LNCAP (cell line): ENCODE measurements around the gene EEPD1.

Experiments
- TF ChIP-seq, protein P1 (sequence below): fragments of 450-650 bp; IDR thresholded peaks from 2 replicates; pipeline ENCODE4 v1.5.1; 2017; ENCODE audit warnings: mild to moderate bottlenecking

The EEPD1 gene

GRCh38 chr7:36299823-36300341, 146.8 kb downstream of the EEPD1 start:
- TF ChIP-seq, protein P1, sequence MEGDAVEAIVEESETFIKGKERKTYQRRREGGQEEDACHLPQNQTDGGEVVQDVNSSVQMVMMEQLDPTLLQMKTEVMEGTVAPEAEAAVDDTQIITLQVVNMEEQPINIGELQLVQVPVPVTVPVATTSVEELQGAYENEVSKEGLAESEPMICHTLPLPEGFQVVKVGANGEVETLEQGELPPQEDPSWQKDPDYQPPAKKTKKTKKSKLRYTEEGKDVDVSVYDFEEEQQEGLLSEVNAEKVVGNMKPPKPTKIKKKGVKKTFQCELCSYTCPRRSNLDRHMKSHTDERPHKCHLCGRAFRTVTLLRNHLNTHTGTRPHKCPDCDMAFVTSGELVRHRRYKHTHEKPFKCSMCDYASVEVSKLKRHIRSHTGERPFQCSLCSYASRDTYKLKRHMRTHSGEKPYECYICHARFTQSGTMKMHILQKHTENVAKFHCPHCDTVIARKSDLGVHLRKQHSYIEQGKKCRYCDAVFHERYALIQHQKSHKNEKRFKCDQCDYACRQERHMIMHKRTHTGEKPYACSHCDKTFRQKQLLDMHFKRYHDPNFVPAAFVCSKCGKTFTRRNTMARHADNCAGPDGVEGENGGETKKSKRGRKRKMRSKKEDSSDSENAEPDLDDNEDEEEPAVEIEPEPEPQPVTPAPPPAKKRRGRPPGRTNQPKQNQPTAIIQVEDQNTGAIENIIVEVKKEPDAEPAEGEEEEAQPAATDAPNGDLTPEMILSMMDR, result no peak

DNA sequence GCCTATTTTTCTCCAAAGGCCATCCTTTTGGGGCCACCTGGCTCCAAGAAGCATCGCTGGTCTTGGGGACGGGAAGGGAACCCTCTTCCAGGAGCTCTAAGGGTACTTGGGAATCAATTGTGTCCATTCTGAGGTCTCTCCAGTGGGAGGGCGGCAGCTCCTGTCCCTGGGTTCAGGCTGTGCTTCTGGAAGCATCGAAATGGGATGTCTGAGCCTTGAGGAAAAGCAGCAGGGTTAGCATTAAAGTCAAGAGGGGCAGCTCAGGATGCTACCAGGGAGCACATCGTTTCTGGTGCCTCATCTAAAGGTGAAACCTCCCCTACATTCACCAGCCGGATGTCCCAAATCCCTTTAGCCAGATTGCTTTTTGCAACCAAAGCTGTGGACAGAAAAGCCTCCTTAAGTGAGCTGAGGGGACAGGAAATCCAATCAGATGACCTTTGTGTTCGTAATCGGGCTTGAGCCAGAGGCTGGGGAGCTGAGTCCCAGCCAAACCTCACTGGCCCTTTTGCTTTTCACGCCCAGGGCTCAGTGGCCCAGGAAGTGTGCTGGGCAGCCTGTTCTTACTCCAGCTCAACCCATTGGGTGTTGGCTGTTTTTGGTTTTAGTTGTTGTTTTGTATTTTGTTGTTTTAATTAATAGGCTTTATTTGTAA, 147.8 kb downstream of the EEPD1 start:
- TF ChIP-seq, protein P1, result no peak

- TF ChIP-seq, protein P1, result no peak
These were observed 149.1 kb downstream of the EEPD1 start for GRCh38 chr7:36301914-36302771.

DNA sequence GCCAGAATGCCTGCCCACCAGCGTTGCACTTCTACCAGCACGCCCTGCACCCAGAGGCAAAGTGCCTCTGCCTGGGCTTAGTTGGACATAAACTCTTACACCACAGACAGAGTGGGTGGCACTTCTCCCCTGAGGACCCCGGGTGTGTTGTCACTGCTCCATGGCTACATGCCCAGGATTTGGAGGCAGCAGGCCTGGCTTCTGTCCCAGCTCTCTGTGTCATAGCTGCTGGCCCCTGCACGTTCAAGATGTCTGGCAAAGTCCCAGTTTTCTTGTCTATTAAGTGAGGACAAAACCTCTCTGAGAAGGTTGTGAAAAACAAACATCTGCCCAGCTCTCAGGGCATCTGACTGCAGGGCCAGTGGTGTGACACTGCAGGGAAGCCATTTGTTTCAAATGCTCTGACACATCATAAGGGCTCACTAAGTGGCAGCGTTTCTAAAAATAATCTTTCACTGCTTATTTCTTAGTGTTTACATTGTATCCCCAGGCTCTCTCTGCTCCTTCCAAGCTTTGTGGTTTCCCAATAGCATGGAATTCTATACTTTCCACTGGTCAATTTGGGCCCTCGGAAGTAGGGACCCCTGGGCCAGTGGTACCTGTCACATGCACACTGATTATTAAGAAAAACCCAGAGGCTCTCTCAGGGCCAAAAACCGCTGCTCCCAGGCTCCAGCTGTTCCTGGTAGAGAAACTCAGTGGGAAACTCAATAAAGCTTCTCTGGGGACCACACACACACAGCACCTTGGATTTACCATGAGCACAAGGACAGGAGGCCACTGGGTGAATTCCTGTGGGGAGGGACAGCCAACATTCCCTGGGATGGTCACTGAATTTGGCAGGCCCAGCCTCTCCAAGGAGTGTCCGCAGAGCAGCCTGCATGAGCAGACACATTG, 150.4 kb downstream of the EEPD1 start:
- TF ChIP-seq, protein P1, result no peak

GRCh38 chr7:36304099-36304425, 151.0 kb downstream of the EEPD1 start:
- TF ChIP-seq, protein P1, result no peak

DNA sequence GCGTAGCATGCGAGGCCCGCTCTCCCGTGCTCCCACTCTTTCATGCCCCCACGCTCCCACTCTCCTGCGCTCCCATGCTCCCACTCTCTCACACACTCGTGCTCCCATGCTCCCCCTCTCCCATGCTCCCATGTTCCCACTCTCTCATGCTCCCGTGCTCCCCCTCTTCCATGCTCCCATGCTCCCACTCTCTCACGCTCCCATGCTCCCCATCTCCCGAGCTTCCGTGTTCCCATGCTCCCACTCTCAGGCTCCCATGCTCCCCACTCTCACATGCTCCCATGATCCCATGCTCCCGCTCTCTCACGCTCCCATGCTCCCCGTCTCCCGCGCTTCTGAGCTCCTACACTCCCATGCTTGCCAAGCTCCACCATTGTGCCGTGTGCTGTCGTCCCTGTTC, 152.2 kb downstream of the EEPD1 start:
- TF ChIP-seq, protein P1, result no peak

GRCh38 chr7:36305648-36306047, 152.6 kb downstream of the EEPD1 start:
- TF ChIP-seq, protein P1, result no peak
